Measurements from ENCODE around the gene SATB2.

Gene SATB2

GRCh38 chr2:199455210-199455544, 2.6 kb downstream of the SATB2 start:
- H3K27ac ChIP-seq: peak overlapping the region; percentile 21
- no peak for DNase-seq (ENCODE audit: low read depth, low spot score)

- no peak overlapping the region for H3K27ac ChIP-seq
- no peak for DNase-seq (ENCODE audit: low read depth, low spot score)
These were observed 4.8 kb downstream of the SATB2 start for GRCh38 chr2:199452991-199453379.

- DNase-seq (ENCODE audit: low read depth, low spot score): no peak
- no peak overlapping the region for H3K27ac ChIP-seq
These were observed 5.3 kb downstream of the SATB2 start for GRCh38 chr2:199452260-199452990.

GRCh38 chr2:199449956-199450355, 7.8 kb downstream of the SATB2 start:
- H3K27ac ChIP-seq: no peak overlapping the region
- no peak for DNase-seq (ENCODE audit: low read depth, low spot score)

- DNase-seq (ENCODE audit: low read depth, low spot score): no peak
- no peak overlapping the region for H3K27ac ChIP-seq
These were observed 8.3 kb downstream of the SATB2 start for GRCh38 chr2:199449455-199449854.

- H3K27ac ChIP-seq: no peak overlapping the region
- DNase-seq (ENCODE audit: low read depth, low spot score): no peak
These were observed 10.7 kb downstream of the SATB2 start for GRCh38 chr2:199446996-199447576.

- DNase-seq (ENCODE audit: low read depth, low spot score): no peak
- H3K27ac ChIP-seq: no peak overlapping the region
These were observed 13.0 kb downstream of the SATB2 start for GRCh38 chr2:199444749-199445148.

GRCh38 chr2:199443589-199444130, 14.1 kb downstream of the SATB2 start:
- no peak for DNase-seq (ENCODE audit: low read depth, low spot score)
- no peak overlapping the region for H3K27ac ChIP-seq

GRCh38 chr2:199442173-199442572, 15.6 kb downstream of the SATB2 start:
- DNase-seq (ENCODE audit: low read depth, low spot score): no peak
- H3K27ac ChIP-seq: no peak overlapping the region

GRCh38 chr2:199441759-199442158, 16.0 kb downstream of the SATB2 start:
- DNase-seq (ENCODE audit: low read depth, low spot score): no peak
- H3K27ac ChIP-seq: no peak overlapping the region

GRCh38 chr2:199440118-199440517, 17.6 kb downstream of the SATB2 start:
- DNase-seq (ENCODE audit: low read depth, low spot score): no peak
- H3K27ac ChIP-seq: no peak overlapping the region

- DNase-seq (ENCODE audit: low read depth, low spot score): no peak
- H3K27ac ChIP-seq: no peak overlapping the region
These were observed 18.2 kb downstream of the SATB2 start for GRCh38 chr2:199439542-199439941.

GRCh38 chr2:199439066-199439465, 18.7 kb downstream of the SATB2 start:
- no peak overlapping the region for H3K27ac ChIP-seq
- no peak for DNase-seq (ENCODE audit: low read depth, low spot score)

- H3K27ac ChIP-seq: no peak overlapping the region
These were observed 23.2 kb downstream of the SATB2 start for GRCh38 chr2:199434555-199434954.

GRCh38 chr2:199433204-199433832, 24.4 kb downstream of the SATB2 start:
- H3K27ac ChIP-seq: no peak overlapping the region
- DNase-seq (ENCODE audit: low read depth, low spot score): no peak

More at GRCh38 chr2:199434555-199434954, 23.2 kb downstream of the SATB2 start:
- DNase-seq (ENCODE audit: low read depth, low spot score): no peak

- no peak overlapping the region for H3K27ac ChIP-seq
- DNase-seq (ENCODE audit: low read depth, low spot score): no peak
These were observed 26.0 kb downstream of the SATB2 start for GRCh38 chr2:199431746-199432213.

- H3K27ac ChIP-seq: no peak overlapping the region
- no peak for DNase-seq (ENCODE audit: low read depth, low spot score)
These were observed 27.5 kb downstream of the SATB2 start for GRCh38 chr2:199430214-199430613.

- DNase-seq (ENCODE audit: low read depth, low spot score): no peak
- H3K27ac ChIP-seq: no peak overlapping the region
These were observed 29.4 kb downstream of the SATB2 start for GRCh38 chr2:199428291-199428690.

GRCh38 chr2:199424160-199424559, 33.6 kb downstream of the SATB2 start:
- DNase-seq (ENCODE audit: low read depth, low spot score): no peak

GRCh38 chr2:199419428-199419827, 38.3 kb downstream of the SATB2 start:
- no peak overlapping the region for H3K27ac ChIP-seq
- DNase-seq (ENCODE audit: low read depth, low spot score): no peak

More at GRCh38 chr2:199424160-199424559, 33.6 kb downstream of the SATB2 start:
- H3K27ac ChIP-seq: no peak overlapping the region

GRCh38 chr2:199414465-199414864, 43.3 kb downstream of the SATB2 start:
- H3K27ac ChIP-seq: no peak overlapping the region
- no peak for DNase-seq (ENCODE audit: low read depth, low spot score)
